Activated CD4-positive, alpha-beta memory T cell treated with anti-CD3 and anti-CD28 coated beads, Interleukin-2, amount 10 ng/mL, durations not matched to agents 7 days and 5 days (primary cell): Measurements from ENCODE around the gene DCAF17. TPM values are rescaled to one million over a fixed set of nuclear protein-coding genes. Genes with fewer than 3 reads are reported as not detected.
"Not testable (repeated sequence)": the region's sequence is repeated elsewhere in the genome, so short reads cannot be mapped to it uniquely, and the experiment has no call there.

Source experiments
- CTCF ChIA-PET: fragments of 350-600 bp; sonication (Branson Sonifier 250); formaldehyde crosslinking; loops from one replicate; lab custom pipeline; 2021; ENCODE audit warnings: antibody characterized with exemption, inconsistent platforms; lab: Charles Lee
- POLR2A ChIA-PET: fragments of 350-600 bp; sonication (Branson Sonifier 250); formaldehyde crosslinking; loops from one replicate; lab custom pipeline; 2021; ENCODE audit warnings: antibody characterized with exemption; lab: Charles Lee
- DNase-seq: peaks from one replicate; pipeline ENCODE4 v3.0.0-alpha.2; 2020
- H3K27ac Mint-ChIP-seq: one replicate; pipeline ENCODE4 v1.8.0; 2021; ENCODE audit warnings: mild to moderate bottlenecking, mixed read lengths
- H3K27me3 Mint-ChIP-seq: one replicate; pipeline ENCODE4 v1.8.0; 2021; ENCODE audit warnings: mixed read lengths
- H3K36me3 Mint-ChIP-seq: one replicate; pipeline ENCODE4 v1.8.0; 2021; ENCODE audit warnings: low read depth, mixed read lengths
- H3K4me1 Mint-ChIP-seq: one replicate; pipeline ENCODE4 v1.8.0; 2021; ENCODE audit warnings: mixed read lengths
- H3K4me3 Mint-ChIP-seq: one replicate; pipeline ENCODE4 v1.8.0; 2021; ENCODE audit warnings: mild to moderate bottlenecking, mixed read lengths
- H3K9me3 Mint-ChIP-seq: one replicate; pipeline ENCODE4 v1.8.0; 2021; ENCODE audit warnings: mixed read lengths
- total RNA-seq, 2 experiments: library from RNA; stranded (reverse); gene quantifications; one replicate each; pipeline ENCODE4 v1.2.3, GENCODE V29; 2021

DCAF17 gene
- total RNA-seq, 2 experiments from 2014 or later, result 12.8 to 14.8 TPM

GRCh38 chr2:171479154-171479814, 45.3 kb downstream of the DCAF17 start:
- Mint-ChIP-seq H3K9me3 (no peaks in the 10 kb centered on the region), H3K4me1 (peaks cover 6% of the 10 kb centered on the region)

GRCh38 chr2:171480908-171481307, 46.9 kb downstream of the DCAF17 start:
- no peak overlapping the region for H3K4me3 Mint-ChIP-seq
- CTCF ChIA-PET, result no interaction called here
- POLR2A ChIA-PET, result no interaction called here
- DNase-seq, result no peak
- no peaks in the 10 kb centered on the region for H3K9me3 Mint-ChIP-seq
- H3K36me3 Mint-ChIP-seq, result peaks cover 26% of the 10 kb centered on the region
- no peaks in the 10 kb centered on the region for H3K27me3 Mint-ChIP-seq
- H3K27ac Mint-ChIP-seq, result no peak overlapping the region
- peaks cover 16% of the 10 kb centered on the region for H3K4me1 Mint-ChIP-seq

More at GRCh38 chr2:171479154-171479814, 45.3 kb downstream of the DCAF17 start:
- Mint-ChIP-seq H3K4me3 (no peak overlapping the region), H3K27me3 (no peaks in the 10 kb centered on the region), H3K27ac (no peak overlapping the region), H3K36me3 (peaks cover 26% of the 10 kb centered on the region)
- ChIA-PET POLR2A (no interaction called here), CTCF (no interaction called here)
- no peak for DNase-seq

- no peak overlapping the region for H3K4me3 Mint-ChIP-seq
- H3K27me3 Mint-ChIP-seq, result no peaks in the 10 kb centered on the region
- H3K27ac Mint-ChIP-seq, result no peak overlapping the region
- H3K9me3 Mint-ChIP-seq, result no peaks in the 10 kb centered on the region
- H3K4me1 Mint-ChIP-seq, result peaks cover 16% of the 10 kb centered on the region
- no peak for DNase-seq
- ChIA-PET CTCF (no interaction called here), POLR2A (no interaction called here)
- H3K36me3 Mint-ChIP-seq, result peaks cover 31% of the 10 kb centered on the region
Observed at GRCh38 chr2:171482308-171482707, 48.3 kb downstream of the DCAF17 start.

- ChIA-PET CTCF (interaction anchor here (0.6 kb wide), 1 partner anchor 44 kb away, joined by 4 read pairs; no protein-coding TSS in a partner anchor), POLR2A (interaction anchor here (0.5 kb wide), 1 partner anchor 469 kb away, joined by 3 read pairs; no protein-coding TSS in a partner anchor)
- Mint-ChIP-seq H3K27ac (no peak overlapping the region), H3K36me3 (peaks cover 34% of the 10 kb centered on the region), H3K4me1 (peaks cover 16% of the 10 kb centered on the region), H3K27me3 (no peaks in the 10 kb centered on the region), H3K4me3 (no peak overlapping the region), H3K9me3 (no peaks in the 10 kb centered on the region)
- DNase-seq, result no peak
Observed at GRCh38 chr2:171482877-171483276, 48.9 kb downstream of the DCAF17 start.

GRCh38 chr2:171483793-171484192, 49.8 kb downstream of the DCAF17 start:
- H3K4me3 Mint-ChIP-seq, result no peak overlapping the region
- H3K4me1 Mint-ChIP-seq, result peaks cover 16% of the 10 kb centered on the region
- H3K9me3 Mint-ChIP-seq, result peaks cover 3% of the 10 kb centered on the region
- no peaks in the 10 kb centered on the region for H3K27me3 Mint-ChIP-seq
- no peak overlapping the region for H3K27ac Mint-ChIP-seq
- H3K36me3 Mint-ChIP-seq, result peaks cover 34% of the 10 kb centered on the region
- POLR2A ChIA-PET, result no interaction called here
- CTCF ChIA-PET, result no interaction called here
- no peak for DNase-seq

GRCh38 chr2:171485116-171485515, 51.1 kb downstream of the DCAF17 start:
- Mint-ChIP-seq H3K9me3 (peaks cover 8% of the 10 kb centered on the region), H3K27ac (no peak overlapping the region), H3K27me3 (no peaks in the 10 kb centered on the region), H3K4me1 (peaks cover 12% of the 10 kb centered on the region), H3K36me3 (peaks cover 36% of the 10 kb centered on the region), H3K4me3 (no peak overlapping the region)
- DNase-seq, result no peak
- ChIA-PET POLR2A (no interaction called here), CTCF (no interaction called here)

- H3K27ac Mint-ChIP-seq, result no peak overlapping the region
- peaks cover 8% of the 10 kb centered on the region for H3K9me3 Mint-ChIP-seq
- ChIA-PET POLR2A (no interaction called here), CTCF (no interaction called here)
- peaks cover 12% of the 10 kb centered on the region for H3K4me1 Mint-ChIP-seq
- H3K36me3 Mint-ChIP-seq, result peaks cover 24% of the 10 kb centered on the region
- no peaks in the 10 kb centered on the region for H3K27me3 Mint-ChIP-seq
- DNase-seq, result no peak
- no peak overlapping the region for H3K4me3 Mint-ChIP-seq
Observed at GRCh38 chr2:171487201-171487600, 53.2 kb downstream of the DCAF17 start.

GRCh38 chr2:171487803-171488259, 53.8 kb downstream of the DCAF17 start:
- Mint-ChIP-seq H3K9me3 (peaks cover 8% of the 10 kb centered on the region), H3K36me3 (peaks cover 22% of the 10 kb centered on the region), H3K4me1 (peaks cover 10% of the 10 kb centered on the region), H3K4me3 (no peak overlapping the region), H3K27ac (no peak overlapping the region), H3K27me3 (no peaks in the 10 kb centered on the region)
- CTCF ChIA-PET, result no interaction called here
- POLR2A ChIA-PET, result no interaction called here
- DNase-seq, result no peak

GRCh38 chr2:171490577-171490976, 56.6 kb downstream of the DCAF17 start:
- POLR2A ChIA-PET, result no interaction called here

GRCh38 chr2:171491292-171491691, 57.3 kb downstream of the DCAF17 start:
- POLR2A ChIA-PET, result no interaction called here
- Mint-ChIP-seq H3K36me3 (peaks cover 13% of the 10 kb centered on the region), H3K9me3 (peaks cover 11% of the 10 kb centered on the region), H3K27ac (no peak overlapping the region), H3K4me1 (no peaks in the 10 kb centered on the region), H3K4me3 (no peak overlapping the region), H3K27me3 (no peaks in the 10 kb centered on the region)
- CTCF ChIA-PET, result no interaction called here
- no peak for DNase-seq

More at GRCh38 chr2:171490577-171490976, 56.6 kb downstream of the DCAF17 start:
- no peaks in the 10 kb centered on the region for H3K4me1 Mint-ChIP-seq
- H3K4me3 Mint-ChIP-seq, result no peak overlapping the region
- peaks cover 13% of the 10 kb centered on the region for H3K36me3 Mint-ChIP-seq
- H3K9me3 Mint-ChIP-seq, result peaks cover 8% of the 10 kb centered on the region
- DNase-seq, result no peak
- no peak overlapping the region for H3K27ac Mint-ChIP-seq
- H3K27me3 Mint-ChIP-seq, result no peaks in the 10 kb centered on the region
- CTCF ChIA-PET, result no interaction called here

- H3K9me3 Mint-ChIP-seq, result peaks cover 16% of the 10 kb centered on the region
- DNase-seq, result no peak
- H3K27me3 Mint-ChIP-seq, result no peaks in the 10 kb centered on the region
- ChIA-PET CTCF (no interaction called here), POLR2A (no interaction called here)
- peaks cover 8% of the 10 kb centered on the region for H3K36me3 Mint-ChIP-seq
- H3K4me3 Mint-ChIP-seq, result no peak overlapping the region
- H3K4me1 Mint-ChIP-seq, result no peaks in the 10 kb centered on the region
- no peak overlapping the region for H3K27ac Mint-ChIP-seq
Observed at GRCh38 chr2:171492664-171493063, 58.6 kb downstream of the DCAF17 start.

- H3K27me3 Mint-ChIP-seq, H3K4me3 Mint-ChIP-seq, H3K9me3 Mint-ChIP-seq, H3K36me3 Mint-ChIP-seq, DNase-seq, CTCF ChIA-PET, POLR2A ChIA-PET, H3K27ac Mint-ChIP-seq, H3K4me1 Mint-ChIP-seq: not testable (repeated sequence)
Observed at GRCh38 chr2:171497664-171498063, 63.6 kb downstream of the DCAF17 start.

- Mint-ChIP-seq H3K36me3 (no peaks in the 10 kb centered on the region), H3K4me3 (no peak overlapping the region), H3K9me3 (peaks cover 2% of the 10 kb centered on the region), H3K27ac (no peak overlapping the region), H3K4me1 (peaks cover 4% of the 10 kb centered on the region), H3K27me3 (peaks cover 11% of the 10 kb centered on the region)
- ChIA-PET POLR2A (no interaction called here), CTCF (no interaction called here)
- DNase-seq, result no peak
Observed at GRCh38 chr2:171505374-171505773, 71.3 kb downstream of the DCAF17 start.
